ENCODE results near the gene LSP1. TPM values are rescaled to one million over a fixed set of nuclear protein-coding genes. Genes with fewer than 3 reads are reported as not detected.

The LSP1 gene
- polyA plus RNA-seq, 1 donor from 2014 or later: not detected

GRCh38 chr11:1835671-1836010, 17.2 kb upstream of the LSP1 start:
- TF ChIP-seq SMC3 (conservative IDR thresholded peaks at IDR 0.05; ENCODE audit: poor library complexity) (no peak), EZH2 (IDR thresholded peaks at IDR 0.05; ENCODE audit: borderline replicate concordance, insufficient read depth, low read length, poor library complexity, severe bottlenecking) (no peak), EP300 (conservative IDR thresholded peaks at IDR 0.05; ENCODE audit: poor library complexity, severe bottlenecking) (no peak), POLR2AphosphoS5 (IDR thresholded peaks at IDR 0.05) (no peak), RAD21 (conservative IDR thresholded peaks at IDR 0.05) (no peak), REST (IDR thresholded peaks at IDR 0.05; ENCODE audit: borderline replicate concordance) (no peak), TAF1 (IDR thresholded peaks at IDR 0.05; ENCODE audit: low read depth) (no peak), CTCF (IDR thresholded peaks at IDR 0.05; ENCODE audit: poor library complexity, severe bottlenecking) (no peak), MXI1 (conservative IDR thresholded peaks at IDR 0.05; ENCODE audit: poor library complexity, severe bottlenecking) (no peak)
- no peak overlapping the region for H3K9ac ChIP-seq (ENCODE audit: low read length)
- no peaks in the 10 kb centered on the region for H3F3A ChIP-seq (ENCODE audit: insufficient read depth, low read length, poor library complexity, severe bottlenecking)
- H3K79me2 ChIP-seq (replicated peaks; ENCODE audit: insufficient read depth, low read length): no peaks in the 10 kb centered on the region
- H3K4me2 ChIP-seq (ENCODE audit: low read length): no peak overlapping the region
- H3K9me3 ChIP-seq (ENCODE audit: low read length): no peaks in the 10 kb centered on the region
- H4K20me1 ChIP-seq (ENCODE audit: insufficient read depth): no peaks in the 10 kb centered on the region
- no peak overlapping the region for H2AFZ ChIP-seq (ENCODE audit: low read depth, low read length)
- no peak overlapping the region for H3K4me3 ChIP-seq (ENCODE audit: low read length)
- H3K36me3 ChIP-seq (ENCODE audit: insufficient read depth, low read length): no peaks in the 10 kb centered on the region
- H3K27ac ChIP-seq (ENCODE audit: low read length): no peak overlapping the region
- no peaks in the 10 kb centered on the region for H3K9me2 ChIP-seq (ENCODE audit: insufficient read depth, low read length)
- no peaks in the 10 kb centered on the region for H3K27me3 ChIP-seq (ENCODE audit: insufficient read depth, low read depth, low read length)

- no peak for TF ChIP-seq TAF1 (IDR thresholded peaks at IDR 0.05; ENCODE audit: low read depth)
- no peak for TF ChIP-seq EP300 (conservative IDR thresholded peaks at IDR 0.05; ENCODE audit: poor library complexity, severe bottlenecking)
- no peak for TF ChIP-seq RAD21 (conservative IDR thresholded peaks at IDR 0.05)
- no peak for TF ChIP-seq POLR2AphosphoS5 (IDR thresholded peaks at IDR 0.05)
- TF ChIP-seq SMC3 (conservative IDR thresholded peaks at IDR 0.05; ENCODE audit: poor library complexity): no peak
- TF ChIP-seq MXI1 (conservative IDR thresholded peaks at IDR 0.05; ENCODE audit: poor library complexity, severe bottlenecking): no peak
- no peak for TF ChIP-seq REST (IDR thresholded peaks at IDR 0.05; ENCODE audit: borderline replicate concordance)
- no peak for TF ChIP-seq EZH2 (IDR thresholded peaks at IDR 0.05; ENCODE audit: borderline replicate concordance, insufficient read depth, low read length, poor library complexity, severe bottlenecking)
- TF ChIP-seq CTCF (IDR thresholded peaks at IDR 0.05; ENCODE audit: poor library complexity, severe bottlenecking): no peak
- H3F3A ChIP-seq (ENCODE audit: insufficient read depth, low read length, poor library complexity, severe bottlenecking): no peaks in the 10 kb centered on the region
These were observed 16.6 kb upstream of the LSP1 start for GRCh38 chr11:1836011-1836945.

More at GRCh38 chr11:1836011-1836945, 16.6 kb upstream of the LSP1 start:
- H3K27me3 ChIP-seq (ENCODE audit: insufficient read depth, low read depth, low read length): no peaks in the 10 kb centered on the region
- H3K36me3 ChIP-seq (ENCODE audit: insufficient read depth, low read length): no peaks in the 10 kb centered on the region
- no peak overlapping the region for H2AFZ ChIP-seq (ENCODE audit: low read depth, low read length)
- H3K4me2 ChIP-seq (ENCODE audit: low read length): no peak overlapping the region
- no peak overlapping the region for H3K4me3 ChIP-seq (ENCODE audit: low read length)
- H4K20me1 ChIP-seq (ENCODE audit: insufficient read depth): no peaks in the 10 kb centered on the region
- no peaks in the 10 kb centered on the region for H3K79me2 ChIP-seq (replicated peaks; ENCODE audit: insufficient read depth, low read length)
- H3K27ac ChIP-seq (ENCODE audit: low read length): no peak overlapping the region
- H3K9me2 ChIP-seq (ENCODE audit: insufficient read depth, low read length): no peaks in the 10 kb centered on the region
- H3K9me3 ChIP-seq (ENCODE audit: low read length): no peaks in the 10 kb centered on the region
- H3K9ac ChIP-seq (ENCODE audit: low read length): no peak overlapping the region

All from neural cell (in vitro differentiated cells).